Activated naive CD4-positive, alpha-beta T cell treated with anti-CD3 and anti-CD28 coated beads for 36 hours (primary cell): ENCODE data around the gene STPG2. TPM values are rescaled to one million over a fixed set of nuclear protein-coding genes. Genes with fewer than 3 reads are reported as not detected.
"Not testable (repeated sequence)": the region's sequence is repeated elsewhere in the genome, so short reads cannot be mapped to it uniquely, and the experiment has no call there.

Source experiments
- CTCF ChIA-PET: fragments of 350-600 bp; sonication (Branson Sonifier 250); formaldehyde crosslinking; loops from one replicate; lab custom pipeline; 2021; ENCODE audit warnings: antibody characterized with exemption; lab: Charles Lee
- DNase-seq: peaks from one replicate; pipeline ENCODE4 v3.0.0-alpha.2; 2020
- H3K27ac Mint-ChIP-seq: one replicate; pipeline ENCODE4 v1.8.0; 2021; ENCODE audit warnings: mild to moderate bottlenecking, mixed read lengths
- H3K27me3 Mint-ChIP-seq: one replicate; pipeline ENCODE4 v1.8.0; 2021; ENCODE audit warnings: low read depth, mixed read lengths
- H3K36me3 Mint-ChIP-seq: one replicate; pipeline ENCODE4 v1.8.0; 2021; ENCODE audit warnings: low read depth, mixed read lengths
- H3K4me1 Mint-ChIP-seq: one replicate; pipeline ENCODE4 v1.8.0; 2021; ENCODE audit warnings: low read depth, mixed read lengths
- H3K4me3 Mint-ChIP-seq: one replicate; pipeline ENCODE4 v1.8.0; 2021; ENCODE audit warnings: mild to moderate bottlenecking, moderate library complexity, mixed read lengths
- H3K9me3 Mint-ChIP-seq: one replicate; pipeline ENCODE4 v1.8.0; 2021; ENCODE audit warnings: mixed read lengths
- intact Hi-C: fragments of 100-400 bp; cut with micrococcal nuclease; formaldehyde crosslinking; loops from one replicate; pipeline ENCODE4 v1.15.1; 2023
- total RNA-seq, 2 experiments: library from RNA; stranded (reverse); gene quantifications; one replicate each; pipeline ENCODE4 v1.2.3, GENCODE V29; 2021

The STPG2 gene
- total RNA-seq, 2 experiments from 2014 or later, result not detected

GRCh38 chr4:97639961-97640360 is 503.3 kb downstream of the STPG2 start:
- Mint-ChIP-seq H3K27ac (no peak overlapping the region), H3K36me3 (no peaks in the 10 kb centered on the region)

DNA sequence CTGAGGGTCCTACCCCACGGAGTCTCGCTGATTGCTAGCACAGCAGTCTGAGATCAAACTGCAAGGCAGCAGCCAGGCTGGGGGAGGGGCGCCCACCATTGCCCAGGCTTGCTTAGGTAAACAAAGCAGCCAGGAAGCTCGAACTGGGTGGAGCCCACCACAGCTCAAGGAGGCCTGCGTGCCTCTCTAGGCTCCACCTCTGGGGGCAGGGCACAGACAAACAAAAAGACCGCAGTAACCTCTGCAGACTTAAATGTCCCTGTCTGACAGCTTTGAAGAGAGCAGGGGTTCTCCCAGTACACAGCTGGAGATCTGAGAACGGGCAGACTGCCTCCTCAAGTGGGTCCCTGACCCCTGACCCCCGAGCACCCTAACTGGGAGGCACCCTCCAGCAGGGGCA is 509.4 kb downstream of the STPG2 start:
- H3K36me3 Mint-ChIP-seq, DNase-seq, H3K27ac Mint-ChIP-seq, H3K9me3 Mint-ChIP-seq, H3K4me1 Mint-ChIP-seq, CTCF ChIA-PET, H3K27me3 Mint-ChIP-seq, H3K4me3 Mint-ChIP-seq, intact Hi-C loops: not testable (repeated sequence)

More at GRCh38 chr4:97639961-97640360, 503.3 kb downstream of the STPG2 start:
- CTCF ChIA-PET, result no interaction called here
- DNase-seq, result no peak
- Mint-ChIP-seq H3K4me1 (no peaks in the 10 kb centered on the region), H3K9me3 (no peaks in the 10 kb centered on the region), H3K4me3 (no peak overlapping the region), H3K27me3 (no peaks in the 10 kb centered on the region)
- intact Hi-C loops, result no loop called here

- H3K27me3 Mint-ChIP-seq, result no peaks in the 10 kb centered on the region
- CTCF ChIA-PET, result no interaction called here
- no peak overlapping the region for H3K27ac Mint-ChIP-seq
- no peaks in the 10 kb centered on the region for H3K36me3 Mint-ChIP-seq
- intact Hi-C loops, result no loop called here
- peaks cover 10% of the 10 kb centered on the region for H3K9me3 Mint-ChIP-seq
- H3K4me1 Mint-ChIP-seq, result no peaks in the 10 kb centered on the region
- DNase-seq, result no peak
- no peak overlapping the region for H3K4me3 Mint-ChIP-seq
Observed at GRCh38 chr4:97627750-97628149, 515.5 kb downstream of the STPG2 start.

DNA sequence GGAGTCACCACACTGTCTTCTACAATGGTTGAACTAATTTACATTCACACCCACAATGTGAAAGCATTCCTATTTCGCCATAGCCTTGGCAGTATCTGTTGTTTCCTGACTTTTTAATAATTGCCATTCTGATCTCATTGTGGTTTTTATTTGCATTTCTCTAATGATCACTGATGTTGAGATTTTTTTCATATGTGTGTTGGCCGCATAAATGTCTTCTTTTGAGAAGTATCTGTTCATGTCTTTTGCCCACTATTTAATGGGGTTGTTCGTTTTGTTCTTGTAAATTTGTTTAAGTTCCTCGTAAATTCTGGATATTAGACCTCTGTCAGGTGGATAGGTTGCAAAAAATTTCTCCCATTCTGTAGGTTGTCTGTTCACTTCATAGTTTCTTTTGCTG is 519.1 kb downstream of the STPG2 start:
- Mint-ChIP-seq H3K4me1 (no peaks in the 10 kb centered on the region), H3K27ac (no peak overlapping the region), H3K36me3 (no peaks in the 10 kb centered on the region), H3K4me3 (no peak overlapping the region), H3K27me3 (no peaks in the 10 kb centered on the region), H3K9me3 (peaks cover 17% of the 10 kb centered on the region)
- intact Hi-C loops, result no loop called here
- CTCF ChIA-PET, result no interaction called here
- no peak for DNase-seq

DNA sequence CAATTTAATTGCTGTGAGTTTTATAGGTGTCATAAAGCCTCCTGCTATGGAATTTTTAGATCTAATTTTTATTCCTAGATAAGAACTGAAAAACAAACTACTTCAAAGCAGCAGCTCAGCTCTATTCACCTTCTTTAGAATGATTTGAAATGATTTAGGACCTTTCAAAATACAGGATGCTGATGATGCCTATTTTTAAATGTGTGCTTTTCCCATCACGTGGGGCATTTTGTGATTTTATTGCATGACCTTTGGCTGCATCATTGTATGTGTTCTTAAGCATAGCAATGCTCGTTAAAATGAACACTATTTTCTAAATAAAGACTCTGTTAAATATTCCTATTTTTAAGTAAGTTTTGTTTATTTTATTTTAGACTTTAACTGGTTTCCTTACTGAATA is 537.3 kb downstream of the STPG2 start:
- no peak for DNase-seq
- CTCF ChIA-PET, result no interaction called here
- peaks cover 3% of the 10 kb centered on the region for H3K9me3 Mint-ChIP-seq
- H3K27ac Mint-ChIP-seq, result no peak overlapping the region
- H3K4me1 Mint-ChIP-seq, result no peaks in the 10 kb centered on the region
- intact Hi-C loops, result no loop called here
- H3K4me3 Mint-ChIP-seq, result no peak overlapping the region
- no peaks in the 10 kb centered on the region for H3K36me3 Mint-ChIP-seq
- no peaks in the 10 kb centered on the region for H3K27me3 Mint-ChIP-seq

- no peak overlapping the region for H3K4me3 Mint-ChIP-seq
- no peak overlapping the region for H3K27ac Mint-ChIP-seq
- H3K36me3 Mint-ChIP-seq, result no peaks in the 10 kb centered on the region
Observed at GRCh38 chr4:97593248-97593647, 550.0 kb downstream of the STPG2 start.

GRCh38 chr4:97590266-97590665 is 553.0 kb downstream of the STPG2 start:
- no peak overlapping the region for H3K4me3 Mint-ChIP-seq
- peaks cover 12% of the 10 kb centered on the region for H3K9me3 Mint-ChIP-seq
- H3K4me1 Mint-ChIP-seq, result no peaks in the 10 kb centered on the region
- DNase-seq, result no peak
- no peaks in the 10 kb centered on the region for H3K36me3 Mint-ChIP-seq
- no peaks in the 10 kb centered on the region for H3K27me3 Mint-ChIP-seq
- CTCF ChIA-PET, result no interaction called here
- no peak overlapping the region for H3K27ac Mint-ChIP-seq
- intact Hi-C loops, result no loop called here

More at GRCh38 chr4:97593248-97593647, 550.0 kb downstream of the STPG2 start:
- Mint-ChIP-seq H3K27me3 (no peaks in the 10 kb centered on the region), H3K4me1 (no peaks in the 10 kb centered on the region), H3K9me3 (peaks cover 15% of the 10 kb centered on the region)
- no peak for DNase-seq
- CTCF ChIA-PET, result no interaction called here
- intact Hi-C loops, result no loop called here

DNA sequence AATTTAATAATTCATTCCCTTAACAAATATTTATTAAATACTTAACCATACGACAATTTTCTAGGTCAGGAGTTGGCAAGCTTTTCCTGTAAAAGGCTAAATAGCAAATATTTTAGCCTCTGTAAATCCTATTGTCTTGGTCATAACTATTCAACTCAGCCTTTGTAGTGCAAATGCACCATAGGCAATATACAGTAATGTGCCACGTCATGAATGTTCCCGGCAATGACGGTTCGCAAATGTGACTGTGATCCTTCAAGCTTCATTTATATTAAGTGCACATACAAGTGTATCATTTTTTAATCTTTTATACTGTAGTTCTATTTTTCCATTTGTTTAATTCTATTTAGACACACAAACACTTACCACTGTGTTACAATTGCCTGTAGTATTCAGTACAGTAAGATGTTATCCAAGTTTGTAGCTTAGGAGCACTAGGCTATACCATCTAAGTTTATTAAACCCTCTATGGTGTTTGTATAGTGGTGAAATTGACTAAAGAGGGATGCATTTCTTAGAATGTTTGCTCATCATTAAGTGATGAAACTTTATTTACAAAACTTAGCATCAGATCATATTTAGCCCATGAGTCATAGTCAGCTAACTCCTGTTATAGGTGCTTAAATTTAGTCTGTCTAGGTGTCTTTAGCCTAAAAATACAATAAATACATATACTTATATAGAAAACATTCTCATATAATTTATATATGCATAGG is 553.6 kb downstream of the STPG2 start:
- intact Hi-C loops, result no loop called here
- Mint-ChIP-seq H3K27ac (no peak overlapping the region), H3K27me3 (no peaks in the 10 kb centered on the region), H3K36me3 (no peaks in the 10 kb centered on the region), H3K9me3 (peaks cover 14% of the 10 kb centered on the region), H3K4me3 (no peak overlapping the region), H3K4me1 (no peaks in the 10 kb centered on the region)
- no peak for DNase-seq
- CTCF ChIA-PET, result no interaction called here

GRCh38 chr4:97587912-97588311 is 555.4 kb downstream of the STPG2 start:
- no peaks in the 10 kb centered on the region for H3K36me3 Mint-ChIP-seq
- CTCF ChIA-PET, result no interaction called here
- H3K4me3 Mint-ChIP-seq, result no peak overlapping the region
- no peak overlapping the region for H3K27ac Mint-ChIP-seq
- no peak for DNase-seq
- peaks cover 9% of the 10 kb centered on the region for H3K9me3 Mint-ChIP-seq
- intact Hi-C loops, result no loop called here
- H3K4me1 Mint-ChIP-seq, result no peaks in the 10 kb centered on the region
- no peaks in the 10 kb centered on the region for H3K27me3 Mint-ChIP-seq

DNA sequence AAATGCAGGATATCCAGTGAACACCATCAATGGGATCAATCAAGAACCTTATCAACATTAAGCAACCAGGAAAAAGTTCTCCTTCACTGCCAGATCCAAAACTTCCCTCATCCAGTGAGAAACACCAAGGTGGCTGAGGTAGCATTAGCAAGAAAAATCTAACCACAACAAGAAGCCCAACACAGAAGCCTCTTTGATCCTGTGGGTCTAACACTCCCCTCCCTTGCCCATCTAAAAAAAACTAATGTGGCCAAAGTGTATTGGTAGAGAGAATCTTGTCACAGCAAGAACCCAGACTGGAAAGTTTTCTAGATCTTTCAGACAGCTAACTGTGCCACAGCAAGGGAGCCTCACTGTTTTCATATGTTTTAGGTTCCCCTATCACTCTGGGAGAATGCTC is 558.0 kb downstream of the STPG2 start:
- Mint-ChIP-seq H3K4me3 (no peak overlapping the region), H3K27me3 (no peaks in the 10 kb centered on the region), H3K9me3 (peaks cover 9% of the 10 kb centered on the region), H3K27ac (no peak overlapping the region), H3K4me1 (no peaks in the 10 kb centered on the region), H3K36me3 (no peaks in the 10 kb centered on the region)
- CTCF ChIA-PET, result no interaction called here
- no peak for DNase-seq
- intact Hi-C loops, result no loop called here

DNA sequence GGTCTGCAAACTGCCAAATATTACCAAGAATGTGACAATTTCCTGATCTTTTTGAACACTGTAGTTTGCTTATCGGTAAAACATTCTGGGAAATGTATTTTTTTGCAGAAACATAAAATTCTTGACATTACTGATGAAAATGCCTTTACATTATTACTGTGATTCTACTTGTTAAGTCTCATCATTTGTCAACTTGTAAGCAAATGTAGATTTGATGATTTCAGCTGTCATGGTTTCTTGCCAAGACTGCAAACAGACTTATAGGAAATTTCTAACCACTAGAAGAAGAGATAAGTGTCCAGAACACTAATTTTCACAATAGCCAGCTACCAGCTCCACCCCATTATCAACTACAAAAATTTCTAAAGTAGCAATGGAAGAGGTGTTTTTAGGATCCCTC is 560.4 kb downstream of the STPG2 start:
- Mint-ChIP-seq H3K9me3 (peaks cover 12% of the 10 kb centered on the region), H3K4me3 (no peak overlapping the region), H3K4me1 (no peaks in the 10 kb centered on the region), H3K36me3 (no peaks in the 10 kb centered on the region), H3K27me3 (no peaks in the 10 kb centered on the region), H3K27ac (no peak overlapping the region)
- no peak for DNase-seq
- CTCF ChIA-PET, result no interaction called here
- intact Hi-C loops, result no loop called here

GRCh38 chr4:97577004-97577403 is 566.3 kb downstream of the STPG2 start:
- no peaks in the 10 kb centered on the region for H3K36me3 Mint-ChIP-seq
- CTCF ChIA-PET, result no interaction called here
- H3K27me3 Mint-ChIP-seq, result no peaks in the 10 kb centered on the region
- no peaks in the 10 kb centered on the region for H3K4me1 Mint-ChIP-seq
- peaks cover 11% of the 10 kb centered on the region for H3K9me3 Mint-ChIP-seq
- no peak for DNase-seq
- H3K27ac Mint-ChIP-seq, result no peak overlapping the region
- no peak overlapping the region for H3K4me3 Mint-ChIP-seq
- intact Hi-C loops, result no loop called here

DNA sequence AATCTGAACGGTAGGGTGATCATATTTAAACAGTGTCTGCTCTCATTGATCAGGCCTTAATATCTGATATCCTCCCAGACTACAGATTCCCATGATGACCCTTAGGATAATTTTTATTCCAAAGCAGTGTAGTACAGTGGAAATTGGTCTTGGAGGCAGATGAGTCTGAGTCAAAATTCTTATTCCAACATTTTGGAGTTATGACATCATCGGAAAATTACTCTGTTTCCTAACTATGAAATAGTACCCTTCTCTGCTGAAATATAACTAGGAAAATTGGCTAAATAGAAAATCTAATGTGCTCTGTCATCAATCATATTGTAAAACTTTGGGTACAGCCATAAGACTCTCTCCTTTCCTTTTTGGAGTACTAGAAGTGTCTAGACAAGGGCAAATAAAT is 583.3 kb downstream of the STPG2 start:
- Mint-ChIP-seq H3K27ac (no peak overlapping the region), H3K4me3 (no peak overlapping the region), H3K4me1 (no peaks in the 10 kb centered on the region), H3K9me3 (peaks cover 14% of the 10 kb centered on the region), H3K36me3 (no peaks in the 10 kb centered on the region), H3K27me3 (no peaks in the 10 kb centered on the region)
- CTCF ChIA-PET, result no interaction called here
- intact Hi-C loops, result no loop called here
- DNase-seq, result no peak
